ENCODE data around the gene MAGT1. TPM values are rescaled to one million over a fixed set of nuclear protein-coding genes. Genes with fewer than 3 reads are reported as not detected.

MAGT1 gene
- total and polyA plus RNA-seq, 2 of the 4 experiments (the other 2 are of a cell fraction), result 27.3 to 74.7 TPM

DNA sequence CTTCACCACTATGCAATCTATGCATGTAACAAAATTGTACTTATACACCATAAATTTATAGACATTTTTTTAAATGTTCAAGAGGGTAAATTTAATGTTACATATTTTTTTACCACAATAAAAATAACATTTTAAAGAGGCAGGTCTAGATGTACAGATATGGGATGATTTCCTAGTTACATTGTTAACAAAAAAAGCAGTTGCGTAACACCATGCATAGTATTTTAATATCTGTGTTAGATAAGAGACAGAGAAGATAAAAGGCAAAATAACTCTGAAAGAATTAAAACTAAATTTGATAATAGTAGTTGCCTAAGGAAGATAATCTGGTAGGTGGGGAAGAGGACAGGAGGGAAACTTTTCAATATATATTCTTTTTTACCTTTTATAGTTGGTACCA lies 100.1 kb downstream of the MAGT1 start:
- Histone ChIP-seq H3K27ac (ENCODE audit: insufficient read depth, low read length) (no peak overlapping the region), H3K79me1 (ENCODE audit: low read depth in 1 of 2, low read length in 2 of 2) (no peaks in the 10 kb centered on the region), H2BK15ac (ENCODE audit: low read depth, low read length) (no peak overlapping the region), H3K9me3 (ENCODE audit: control insufficient read depth, insufficient read depth, low read length) (no peaks in the 10 kb centered on the region), H3K18ac (ENCODE audit: low read depth, low read length) (no peak overlapping the region), H3K9me1 (ENCODE audit: insufficient read depth, low read length) (no peaks in the 10 kb centered on the region), H3K4me2 (ENCODE audit: low read depth, low read length) (no peak overlapping the region), H2BK120ac (ENCODE audit: low read depth, low read length) (no peak overlapping the region), H4K5ac (ENCODE audit: low read depth, low read length) (no peak overlapping the region), H3K9ac (ENCODE audit: low read depth, low read length) (no peak overlapping the region), H3K23ac (ENCODE audit: low read depth, low read length) (no peak overlapping the region), H3K4me3 (ENCODE audit: insufficient read depth, low read depth, low read length) (no peak overlapping the region), H2AFZ (replicated peaks; ENCODE audit: low read length, poor library complexity) (no peak overlapping the region), H2AK9ac (replicated peaks; ENCODE audit: low read depth, low read length, poor library complexity) (no peak overlapping the region), H2BK20ac (ENCODE audit: low read depth, low read length) (no peak overlapping the region), H4K8ac (ENCODE audit: low read depth in 2 of 2, low read length in 2 of 2) (no peak overlapping the region), H4K20me1 (ENCODE audit: insufficient read depth, low read length) (no peaks in the 10 kb centered on the region), H2BK5ac (ENCODE audit: low read depth, low read length, poor library complexity, severe bottlenecking) (no peak overlapping the region), H3K14ac (replicated peaks; ENCODE audit: low read depth, low read length) (no peak overlapping the region), H3K27me3 (ENCODE audit: control insufficient read depth, insufficient read depth, low read length) (no peaks in the 10 kb centered on the region), H3K4ac (ENCODE audit: low read depth, low read length) (no peak overlapping the region), H2AK5ac (ENCODE audit: low read depth, low read length) (no peak overlapping the region), H4K91ac (ENCODE audit: insufficient read depth, low read depth, low read length) (no peak overlapping the region), H3K4me1 (ENCODE audit: control insufficient read depth, insufficient read depth, low read length) (no peaks in the 10 kb centered on the region), H3K56ac (ENCODE audit: extremely low read depth, insufficient read depth, low read length) (no peak overlapping the region), H3K36me3 (ENCODE audit: control insufficient read depth, insufficient read depth, low read length) (no peaks in the 10 kb centered on the region)
- POLR2A ChIA-PET (ENCODE audit: unreplicated experiment), result no interaction called here
- no CpG with 5 or more reads among the region's 1 CpG for WGBS, 2 experiments (ENCODE audit: extremely low coverage in 2 of 2, insufficient read length in 1 of 2)
- DNase-seq, result no peak
- no peak for ATAC-seq (ENCODE audit: low read depth)
- in situ Hi-C loops (cut with MboI; ENCODE audit: low sequenced_read_pairs) (no loop called here), dilution Hi-C loops (cut with HindIII; ENCODE audit: low sequenced_read_pairs, unreplicated experiment) (no loop called here), intact Hi-C loops (cut with micrococcal nuclease) (no loop called here)
- TF ChIP-seq, protein P1, sequence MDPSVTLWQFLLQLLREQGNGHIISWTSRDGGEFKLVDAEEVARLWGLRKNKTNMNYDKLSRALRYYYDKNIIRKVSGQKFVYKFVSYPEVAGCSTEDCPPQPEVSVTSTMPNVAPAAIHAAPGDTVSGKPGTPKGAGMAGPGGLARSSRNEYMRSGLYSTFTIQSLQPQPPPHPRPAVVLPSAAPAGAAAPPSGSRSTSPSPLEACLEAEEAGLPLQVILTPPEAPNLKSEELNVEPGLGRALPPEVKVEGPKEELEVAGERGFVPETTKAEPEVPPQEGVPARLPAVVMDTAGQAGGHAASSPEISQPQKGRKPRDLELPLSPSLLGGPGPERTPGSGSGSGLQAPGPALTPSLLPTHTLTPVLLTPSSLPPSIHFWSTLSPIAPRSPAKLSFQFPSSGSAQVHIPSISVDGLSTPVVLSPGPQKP (IDR thresholded peaks at IDR 0.05; ENCODE audit: borderline replicate concordance, low read depth, low read length), result no peak
- TF ChIP-seq CEBPB (IDR thresholded peaks at IDR 0.05; ENCODE audit: low read depth, low read length) (peak; percentile 86), FOS (IDR thresholded peaks at IDR 0.05; ENCODE audit: low read depth, low read length) (no peak), CHD1 (IDR thresholded peaks at IDR 0.05; ENCODE audit: low read depth, low read length) (no peak)
- BruUV-seq (replicated peaks), result no TSS peak
- CTCF ChIA-PET, result no interaction called here

Data from IMR-90 (cell line).